OCI-LY3 (cell line): ENCODE results near the gene TMEM129.

Experiments used
- H2AFZ ChIP-seq: fragments of 200-600, 300-600 bp; shearing (Covaris generic); 2 replicates; pipeline ENCODE4 v1.6.0; 2014; ENCODE audit warnings: antibody characterized with exemption, low read depth, low read length
- H3K27ac ChIP-seq: fragments of 200-600, 300-600 bp; sonication (generic); 2 replicates; pipeline ENCODE4 v1.5.1; 2014; ENCODE audit warnings: mild to moderate bottlenecking, low read length, moderate library complexity, mixed read lengths
- H3K27me3 ChIP-seq: fragments of 200-600, 300-600 bp; sonication (generic); 2 replicates; pipeline ENCODE4 v1.6.1; 2014; ENCODE audit warnings: low read depth, low read length, mixed read lengths
- H3K36me3 ChIP-seq: fragments of 200-600, 300-600 bp; sonication (generic); replicated peaks from 2 replicates; pipeline ENCODE3; 2014; ENCODE audit warnings: low read depth, low read length, mixed read lengths
- H3K4me1 ChIP-seq: fragments of 300-600, 200-600 bp; sonication (generic); 2 replicates; pipeline ENCODE4 v1.6.1; 2014; ENCODE audit warnings: low read length, mixed read lengths
- H3K4me2 ChIP-seq: fragments of 200-600, 300-600 bp; sonication (generic); 2 replicates; pipeline ENCODE4 v1.6.1; 2014; ENCODE audit warnings: low read length, mixed read lengths
- H3K4me3 ChIP-seq: fragments of 300-600, 200-600 bp; sonication (generic); 2 replicates; pipeline ENCODE4 v1.5.1; 2014; ENCODE audit warnings: antibody characterized with exemption, mild to moderate bottlenecking, low read length, moderate library complexity
- H3K79me2 ChIP-seq: fragments of 300-600, 200-600 bp; shearing (Covaris generic); 2 replicates; pipeline ENCODE4 v1.6.1; 2014; ENCODE audit warnings: mild to moderate bottlenecking, low read length, mixed read lengths
- H3K9ac ChIP-seq: fragments of 300-600, 200-600 bp; shearing (Covaris generic); 2 replicates; pipeline ENCODE4 v1.6.0; 2014; ENCODE audit warnings: mild to moderate bottlenecking, low read length, moderate library complexity
- H3K9me3 ChIP-seq: fragments of 200-600, 300-600 bp; shearing (Covaris generic); 2 replicates; pipeline ENCODE4 v1.6.1; 2014; ENCODE audit warnings: low read length, mixed read lengths; ENCODE audit not compliant: insufficient read depth
- H4K20me1 ChIP-seq: fragments of 200-600, 300-600 bp; sonication (generic); 2 replicates; pipeline ENCODE4 v1.6.1; 2016; ENCODE audit warnings: low read length, mixed read lengths; ENCODE audit not compliant: insufficient read depth
- CTCF ChIP-seq: fragments of 200-600, 300-600 bp; sonication (generic); IDR thresholded peaks from 2 replicates; pipeline ENCODE4 v1.5.1; 2014; ENCODE audit warnings: antibody characterized with exemption, low read length, low read depth
- EZH2phosphoT487 ChIP-seq: fragments of 200-600 bp; shearing (Covaris generic); IDR thresholded peaks from 2 replicates; pipeline ENCODE4 v1.6.1; 2018; ENCODE audit warnings: antibody characterized with exemption, mixed run types, low read depth

The TMEM129 gene

GRCh38 chr4:1716065-1716945, 4.8 kb downstream of the TMEM129 start:
- H3K4me3 ChIP-seq: no peak overlapping the region
- TF ChIP-seq EZH2phosphoT487 (no peak), CTCF (no peak)
- H3K9me3 ChIP-seq: no peaks in the 10 kb centered on the region
- H2AFZ ChIP-seq: no peak overlapping the region
- H3K9ac ChIP-seq: no peak overlapping the region
- peaks cover 91% of the 10 kb centered on the region for H3K79me2 ChIP-seq
- H3K27ac ChIP-seq: no peak overlapping the region
- H4K20me1 ChIP-seq: peaks cover 7% of the 10 kb centered on the region
- peaks cover 25% of the 10 kb centered on the region for H3K36me3 ChIP-seq
- no peaks in the 10 kb centered on the region for H3K27me3 ChIP-seq
- H3K4me2 ChIP-seq: no peak overlapping the region
- H3K4me1 ChIP-seq: peaks cover 33% of the 10 kb centered on the region

- Histone ChIP-seq H4K20me1 (peaks cover 18% of the 10 kb centered on the region), H3K9ac (no peak overlapping the region; the same call in 1 of the 2 replicates), H3K4me3 (peak overlapping the region; percentile 91; the same call in 1 of the 2 replicates), H3K9me3 (no peaks in the 10 kb centered on the region), H3K27ac (peak overlapping the region; percentile 45), H3K4me1 (peaks cover 39% of the 10 kb centered on the region), H3K36me3 (peaks cover 31% of the 10 kb centered on the region), H2AFZ (no peak overlapping the region), H3K79me2 (peaks cover 95% of the 10 kb centered on the region), H3K4me2 (peak overlapping the region; percentile 79), H3K27me3 (no peaks in the 10 kb centered on the region)
- TF ChIP-seq EZH2phosphoT487: no peak
- TF ChIP-seq CTCF: no peak
These were observed 5.9 kb downstream of the TMEM129 start for GRCh38 chr4:1715002-1715758.

GRCh38 chr4:1714303-1715001, 6.7 kb downstream of the TMEM129 start:
- peaks cover 37% of the 10 kb centered on the region for H3K36me3 ChIP-seq
- peak overlapping the region; percentile 79 for H3K4me2 ChIP-seq
- H4K20me1 ChIP-seq: peaks cover 25% of the 10 kb centered on the region
- no peaks in the 10 kb centered on the region for H3K27me3 ChIP-seq
- H3K9me3 ChIP-seq: no peaks in the 10 kb centered on the region
- no peak overlapping the region for H2AFZ ChIP-seq
- H3K9ac ChIP-seq: peak overlapping the region; percentile 100
- H3K4me3 ChIP-seq: peak overlapping the region; percentile 91
- H3K27ac ChIP-seq: peak overlapping the region; percentile 45; the same call in 1 of the 2 replicates
- peaks cover 41% of the 10 kb centered on the region for H3K4me1 ChIP-seq
- TF ChIP-seq CTCF: no peak
- TF ChIP-seq EZH2phosphoT487: no peak
- peaks cover 95% of the 10 kb centered on the region for H3K79me2 ChIP-seq
